CD4-positive, CD25-positive, alpha-beta regulatory T cell (primary cell): ENCODE results near the gene COL4A1. TPM values are rescaled to one million over a fixed set of nuclear protein-coding genes. Genes with fewer than 3 reads are reported as not detected.

Experiments
- ATAC-seq, 2 donors: fragments of 150-1000 bp; cut with Tn5 transposase; one replicate each; pipeline ENCODE4 v1.10.0; 2021; ENCODE audit warnings: low read depth in 2 of 2, moderate number of reproducible peaks in 2 of 2, moderate library complexity in 1 of 2
- DNase-seq, 3 donors: peaks; one replicate each; pipeline versions ENCODE4 v3.0.0 to v3.0.0-alpha.2; 2012 to 2022; ENCODE audit warnings: mixed read lengths in 1 of 3
- H3K27ac ChIP-seq: one replicate; pipeline ENCODE4 v1.7.0; 2013; ENCODE audit warnings: mild to moderate bottlenecking, low read length; ENCODE audit not compliant: insufficient read depth, poor library complexity, severe bottlenecking
- H3K27me3 ChIP-seq: one replicate; pipeline ENCODE4 v1.7.0; 2013; ENCODE audit warnings: low read length; ENCODE audit not compliant: control insufficient read depth, insufficient read depth
- H3K36me3 ChIP-seq: one replicate; pipeline ENCODE4 v1.7.0; 2013; ENCODE audit warnings: mild to moderate bottlenecking, low read length, moderate library complexity; ENCODE audit not compliant: control insufficient read depth, insufficient read depth
- H3K4me1 ChIP-seq: 2 replicates; pipeline ENCODE4 v1.7.0; 2013; ENCODE audit warnings: mild to moderate bottlenecking, low read length; ENCODE audit not compliant: insufficient read depth, control insufficient read depth, poor library complexity, severe bottlenecking
- H3K4me3 ChIP-seq: one replicate; pipeline ENCODE4 v1.7.0; 2013; ENCODE audit warnings: low read depth, mild to moderate bottlenecking, low read length, moderate library complexity
- H3K9me3 ChIP-seq, 2 experiments: 1 replicate in 1 of 2; 2 replicates in 1 of 2; pipeline ENCODE4 v1.7.0; 2013; ENCODE audit warnings: low read length in 2 of 2, mild to moderate bottlenecking in 1 of 2, moderate library complexity in 1 of 2; ENCODE audit not compliant: control insufficient read depth in 2 of 2
- H3K27ac Mint-ChIP-seq, 3 donors: one replicate each; pipeline ENCODE4 v1.8.0; 2020 to 2022; ENCODE audit warnings: mild to moderate bottlenecking in 3 of 3, mixed read lengths in 3 of 3, moderate library complexity in 2 of 3
- H3K27me3 Mint-ChIP-seq: one replicate; pipeline ENCODE4 v1.8.0; 2022; ENCODE audit warnings: mild to moderate bottlenecking, mixed read lengths
- H3K36me3 Mint-ChIP-seq: one replicate; pipeline ENCODE4 v1.8.0; 2020; ENCODE audit warnings: mixed read lengths
- H3K4me1 Mint-ChIP-seq, 4 donors: one replicate each; pipeline ENCODE4 v1.8.0; 2020 to 2022; ENCODE audit warnings: mixed read lengths in 4 of 4, mild to moderate bottlenecking in 1 of 4
- H3K4me3 Mint-ChIP-seq, 4 donors: one replicate each; pipeline ENCODE4 v1.8.0; 2020 to 2022; ENCODE audit warnings: mild to moderate bottlenecking in 4 of 4, mixed read lengths in 4 of 4, moderate library complexity in 3 of 4
- H3K9me3 Mint-ChIP-seq, 7 donors: one replicate each; pipeline ENCODE4 v1.8.0; 2020 to 2022; ENCODE audit warnings: mixed read lengths in 7 of 7, mild to moderate bottlenecking in 3 of 7, moderate library complexity in 2 of 7
- polyA plus RNA-seq, 4 donors: library from polyadenylated mRNA; unstranded; fragments of 300-500 nt; fragmentation: Illumina TruSeq; gene quantifications; one replicate each; pipeline ENCODE4 v1.2.3, GENCODE V29; 2021
- total RNA-seq: library from RNA; stranded (reverse); gene quantifications from one replicate; pipeline ENCODE4 v1.2.3, GENCODE V29; 2022

The COL4A1 gene
- total and polyA plus RNA-seq, 5 donors from 2014 or later: not detected

GRCh38 chr13:110187641-110188161 is 119.3 kb downstream of the COL4A1 start:
- no peaks in the 10 kb centered on the region for H3K9me3 Mint-ChIP-seq
- H3K27ac Mint-ChIP-seq: no peak overlapping the region
- Histone ChIP-seq H3K4me3 (no peak overlapping the region), H3K4me1 (no peaks in the 10 kb centered on the region), H3K27me3 (no peaks in the 10 kb centered on the region), H3K27ac (no peak overlapping the region), H3K36me3 (no peaks in the 10 kb centered on the region), H3K9me3 (no peaks in the 10 kb centered on the region)
- no peak for ATAC-seq
- no peaks in the 10 kb centered on the region for H3K4me1 Mint-ChIP-seq
- peaks cover 5% of the 10 kb centered on the region for H3K27me3 Mint-ChIP-seq
- H3K36me3 Mint-ChIP-seq: no peaks in the 10 kb centered on the region
- no peak overlapping the region for H3K4me3 Mint-ChIP-seq
- no peak for DNase-seq

GRCh38 chr13:110186231-110186855 is 120.6 kb downstream of the COL4A1 start:
- no peak overlapping the region for H3K27ac Mint-ChIP-seq
- H3K9me3 ChIP-seq: no peaks in the 10 kb centered on the region
- H3K36me3 ChIP-seq: no peaks in the 10 kb centered on the region
- H3K9me3 Mint-ChIP-seq: no peaks in the 10 kb centered on the region
- H3K4me3 Mint-ChIP-seq: no peak overlapping the region
- H3K36me3 Mint-ChIP-seq: no peaks in the 10 kb centered on the region
- no peak for DNase-seq
- H3K4me1 Mint-ChIP-seq: no peaks in the 10 kb centered on the region
- ATAC-seq: no peak
- peaks cover 5% of the 10 kb centered on the region for H3K27me3 Mint-ChIP-seq
- no peaks in the 10 kb centered on the region for H3K27me3 ChIP-seq
- H3K4me3 ChIP-seq: no peak overlapping the region
- H3K27ac ChIP-seq: no peak overlapping the region
- H3K4me1 ChIP-seq: no peaks in the 10 kb centered on the region

- H3K27me3 Mint-ChIP-seq: peaks cover 5% of the 10 kb centered on the region
- Histone ChIP-seq H3K36me3 (no peaks in the 10 kb centered on the region), H3K27ac (no peak overlapping the region), H3K9me3 (no peaks in the 10 kb centered on the region), H3K4me3 (no peak overlapping the region), H3K4me1 (no peaks in the 10 kb centered on the region), H3K27me3 (no peaks in the 10 kb centered on the region)
- H3K27ac Mint-ChIP-seq: no peak overlapping the region
- H3K36me3 Mint-ChIP-seq: no peaks in the 10 kb centered on the region
- no peaks in the 10 kb centered on the region for H3K9me3 Mint-ChIP-seq
- no peak overlapping the region for H3K4me3 Mint-ChIP-seq
- no peaks in the 10 kb centered on the region for H3K4me1 Mint-ChIP-seq
- DNase-seq: no peak
- no peak for ATAC-seq
Measured at GRCh38 chr13:110185696-110186095, 121.3 kb downstream of the COL4A1 start.

GRCh38 chr13:110183910-110184309 is 123.0 kb downstream of the COL4A1 start:
- no peak for DNase-seq
- Histone ChIP-seq H3K36me3 (no peaks in the 10 kb centered on the region), H3K4me3 (no peak overlapping the region), H3K4me1 (no peaks in the 10 kb centered on the region), H3K27me3 (no peaks in the 10 kb centered on the region), H3K9me3 (no peaks in the 10 kb centered on the region), H3K27ac (no peak overlapping the region)
- no peaks in the 10 kb centered on the region for H3K36me3 Mint-ChIP-seq
- no peak overlapping the region for H3K4me3 Mint-ChIP-seq
- no peak for ATAC-seq
- no peak overlapping the region for H3K27ac Mint-ChIP-seq
- no peaks in the 10 kb centered on the region for H3K4me1 Mint-ChIP-seq
- peaks cover 5% of the 10 kb centered on the region for H3K27me3 Mint-ChIP-seq
- no peaks in the 10 kb centered on the region for H3K9me3 Mint-ChIP-seq

- H3K4me1 Mint-ChIP-seq: no peaks in the 10 kb centered on the region
- no peaks in the 10 kb centered on the region for H3K36me3 Mint-ChIP-seq
- no peak overlapping the region for H3K4me3 Mint-ChIP-seq
- Histone ChIP-seq H3K9me3 (no peaks in the 10 kb centered on the region), H3K27ac (no peak overlapping the region), H3K36me3 (no peaks in the 10 kb centered on the region), H3K4me1 (no peaks in the 10 kb centered on the region), H3K27me3 (no peaks in the 10 kb centered on the region), H3K4me3 (no peak overlapping the region)
- no peaks in the 10 kb centered on the region for H3K27me3 Mint-ChIP-seq
- H3K9me3 Mint-ChIP-seq: no peaks in the 10 kb centered on the region
- DNase-seq (no peak), ATAC-seq (no peak)
- H3K27ac Mint-ChIP-seq: no peak overlapping the region
Measured at GRCh38 chr13:110182461-110182860, 124.5 kb downstream of the COL4A1 start.

GRCh38 chr13:110182003-110182402 is 125.0 kb downstream of the COL4A1 start:
- H3K9me3 Mint-ChIP-seq: no peaks in the 10 kb centered on the region
- no peak for ATAC-seq
- no peak overlapping the region for H3K27ac ChIP-seq
- DNase-seq: no peak
- no peak overlapping the region for H3K27ac Mint-ChIP-seq
- H3K4me1 Mint-ChIP-seq: no peaks in the 10 kb centered on the region
- no peaks in the 10 kb centered on the region for H3K9me3 ChIP-seq
- H3K36me3 ChIP-seq: no peaks in the 10 kb centered on the region
- no peaks in the 10 kb centered on the region for H3K36me3 Mint-ChIP-seq
- no peak overlapping the region for H3K4me3 ChIP-seq
- H3K27me3 ChIP-seq: no peaks in the 10 kb centered on the region
- no peak overlapping the region for H3K4me3 Mint-ChIP-seq
- H3K4me1 ChIP-seq: no peaks in the 10 kb centered on the region
- no peaks in the 10 kb centered on the region for H3K27me3 Mint-ChIP-seq

- no peak overlapping the region for H3K4me3 ChIP-seq
- Mint-ChIP-seq H3K4me1 (no peaks in the 10 kb centered on the region), H3K4me3 (no peak overlapping the region), H3K27me3 (no peaks in the 10 kb centered on the region), H3K27ac (no peak overlapping the region), H3K36me3 (no peaks in the 10 kb centered on the region), H3K9me3 (peaks cover 0 to 1% (median 0%) of the 10 kb centered on the region in 7 donors)
- no peak overlapping the region for H3K27ac ChIP-seq
- no peaks in the 10 kb centered on the region for H3K4me1 ChIP-seq
- no peaks in the 10 kb centered on the region for H3K27me3 ChIP-seq
- DNase-seq: no peak
- no peak for ATAC-seq
- no peaks in the 10 kb centered on the region for H3K9me3 ChIP-seq
- H3K36me3 ChIP-seq: no peaks in the 10 kb centered on the region
Measured at GRCh38 chr13:110179857-110180147, 127.2 kb downstream of the COL4A1 start.

- H3K9me3 ChIP-seq: no peaks in the 10 kb centered on the region
- ATAC-seq (no peak), DNase-seq (no peak)
- H3K27me3 ChIP-seq: no peaks in the 10 kb centered on the region
- no peaks in the 10 kb centered on the region for H3K36me3 ChIP-seq
- no peak overlapping the region for H3K27ac ChIP-seq
- no peaks in the 10 kb centered on the region for H3K36me3 Mint-ChIP-seq
- H3K27me3 Mint-ChIP-seq: no peaks in the 10 kb centered on the region
- H3K9me3 Mint-ChIP-seq: peaks cover 0 to 5% (median 0%) of the 10 kb centered on the region in 7 donors
- H3K4me1 ChIP-seq: no peaks in the 10 kb centered on the region
- no peak overlapping the region for H3K27ac Mint-ChIP-seq
- no peak overlapping the region for H3K4me3 Mint-ChIP-seq
- no peaks in the 10 kb centered on the region for H3K4me1 Mint-ChIP-seq
- H3K4me3 ChIP-seq: no peak overlapping the region
Measured at GRCh38 chr13:110179116-110179856, 127.7 kb downstream of the COL4A1 start.
